Measurements from ENCODE around the gene FAU.

DNA sequence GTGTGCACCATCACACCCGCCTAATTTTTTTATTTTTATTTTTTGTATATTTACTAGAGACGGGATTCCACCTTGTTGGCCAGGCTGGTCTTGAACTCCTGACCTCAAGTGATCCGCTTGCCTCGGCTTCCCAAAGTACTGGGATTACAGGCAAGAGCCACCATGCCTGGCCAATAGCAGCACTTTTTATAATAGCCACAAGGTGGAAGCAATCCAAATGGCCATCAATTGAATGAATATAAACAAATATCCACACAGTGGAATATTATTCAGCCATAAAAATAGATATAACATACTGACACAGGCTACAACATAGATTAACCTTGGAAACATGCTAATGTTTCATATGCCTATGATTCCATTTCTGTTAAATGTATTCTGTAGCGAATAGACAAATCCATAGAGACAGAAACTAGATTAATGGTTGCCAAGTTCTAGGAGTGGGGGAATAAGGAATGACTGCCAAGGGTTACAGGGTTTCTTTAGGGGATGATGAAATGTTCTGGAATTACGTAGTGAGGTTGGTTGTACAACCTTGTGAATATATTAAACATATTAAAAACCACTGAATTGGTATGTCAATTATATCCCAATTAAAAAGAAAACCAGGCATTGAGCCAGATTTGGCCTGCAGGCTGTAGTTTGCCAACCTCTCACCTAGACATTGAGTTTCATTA is 21.1 kb downstream of the FAU start:
- TF ChIP-seq POLR2AphosphoS5 (IDR thresholded peaks at IDR 0.05; ENCODE audit: low read depth, low read length) (no peak), SIN3A (IDR thresholded peaks at IDR 0.05; ENCODE audit: borderline replicate concordance, insufficient read depth, low read length) (no peak), TAF1 (IDR thresholded peaks at IDR 0.05; ENCODE audit: borderline replicate concordance, insufficient read depth, low read length) (no peak)
- TF ChIP-seq, protein P1, sequence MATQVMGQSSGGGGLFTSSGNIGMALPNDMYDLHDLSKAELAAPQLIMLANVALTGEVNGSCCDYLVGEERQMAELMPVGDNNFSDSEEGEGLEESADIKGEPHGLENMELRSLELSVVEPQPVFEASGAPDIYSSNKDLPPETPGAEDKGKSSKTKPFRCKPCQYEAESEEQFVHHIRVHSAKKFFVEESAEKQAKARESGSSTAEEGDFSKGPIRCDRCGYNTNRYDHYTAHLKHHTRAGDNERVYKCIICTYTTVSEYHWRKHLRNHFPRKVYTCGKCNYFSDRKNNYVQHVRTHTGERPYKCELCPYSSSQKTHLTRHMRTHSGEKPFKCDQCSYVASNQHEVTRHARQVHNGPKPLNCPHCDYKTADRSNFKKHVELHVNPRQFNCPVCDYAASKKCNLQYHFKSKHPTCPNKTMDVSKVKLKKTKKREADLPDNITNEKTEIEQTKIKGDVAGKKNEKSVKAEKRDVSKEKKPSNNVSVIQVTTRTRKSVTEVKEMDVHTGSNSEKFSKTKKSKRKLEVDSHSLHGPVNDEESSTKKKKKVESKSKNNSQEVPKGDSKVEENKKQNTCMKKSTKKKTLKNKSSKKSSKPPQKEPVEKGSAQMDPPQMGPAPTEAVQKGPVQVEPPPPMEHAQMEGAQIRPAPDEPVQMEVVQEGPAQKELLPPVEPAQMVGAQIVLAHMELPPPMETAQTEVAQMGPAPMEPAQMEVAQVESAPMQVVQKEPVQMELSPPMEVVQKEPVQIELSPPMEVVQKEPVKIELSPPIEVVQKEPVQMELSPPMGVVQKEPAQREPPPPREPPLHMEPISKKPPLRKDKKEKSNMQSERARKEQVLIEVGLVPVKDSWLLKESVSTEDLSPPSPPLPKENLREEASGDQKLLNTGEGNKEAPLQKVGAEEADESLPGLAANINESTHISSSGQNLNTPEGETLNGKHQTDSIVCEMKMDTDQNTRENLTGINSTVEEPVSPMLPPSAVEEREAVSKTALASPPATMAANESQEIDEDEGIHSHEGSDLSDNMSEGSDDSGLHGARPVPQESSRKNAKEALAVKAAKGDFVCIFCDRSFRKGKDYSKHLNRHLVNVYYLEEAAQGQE (IDR thresholded peaks at IDR 0.05; ENCODE audit: insufficient read depth in 1 of 2, low read depth in 2 of 2, low read length in 2 of 2), result no peak
